HG03565 (cell line): ENCODE results near the gene DLD.
"Not testable (repeated sequence)": the region's sequence is repeated elsewhere in the genome, so short reads cannot be mapped to it uniquely, and the experiment has no call there.

Experiments
- ATAC-seq: cut with Tn5 transposase; IDR thresholded peaks from one replicate; pipeline ENCODE4 v1.9.1; 2021; ENCODE audit warnings: mild to moderate bottlenecking, moderate library complexity; ENCODE audit not compliant: unreplicated experiment

DLD gene

GRCh38 chr7:107890962-107891635 lies at the start of gene DLD:
TSS of gene DLD (plus strand) at chr7:107891183. CDS start at chr7:107891251, 68 bp downstream.
- ATAC-seq, result peak; percentile 99

- ATAC-seq, result no peak
These were observed 48.8 kb upstream of the DLD start for GRCh38 chr7:107842213-107842612.

- no peak for ATAC-seq
These were observed 47.8 kb upstream of the DLD start for GRCh38 chr7:107843184-107843583.

DNA sequence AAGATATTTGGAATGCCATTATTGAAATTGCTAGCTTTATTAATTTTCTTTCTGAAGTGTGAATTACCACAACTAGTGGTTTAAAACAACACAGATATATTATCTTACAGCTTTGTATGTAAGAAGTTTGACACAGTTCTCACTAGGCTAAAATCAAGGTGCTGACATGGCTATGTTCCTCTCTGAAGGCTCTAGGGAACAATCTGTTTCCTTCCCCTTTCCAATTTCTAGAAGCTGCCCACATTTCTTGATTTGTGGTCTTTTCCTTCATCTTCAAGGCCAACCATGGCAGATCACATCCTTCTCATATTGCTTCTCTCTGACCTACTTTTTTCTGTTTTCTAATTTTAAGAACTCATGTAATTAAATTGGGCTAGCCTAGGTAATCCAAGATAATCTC lies 44.7 kb upstream of the DLD start:
- ATAC-seq, result no peak

DNA sequence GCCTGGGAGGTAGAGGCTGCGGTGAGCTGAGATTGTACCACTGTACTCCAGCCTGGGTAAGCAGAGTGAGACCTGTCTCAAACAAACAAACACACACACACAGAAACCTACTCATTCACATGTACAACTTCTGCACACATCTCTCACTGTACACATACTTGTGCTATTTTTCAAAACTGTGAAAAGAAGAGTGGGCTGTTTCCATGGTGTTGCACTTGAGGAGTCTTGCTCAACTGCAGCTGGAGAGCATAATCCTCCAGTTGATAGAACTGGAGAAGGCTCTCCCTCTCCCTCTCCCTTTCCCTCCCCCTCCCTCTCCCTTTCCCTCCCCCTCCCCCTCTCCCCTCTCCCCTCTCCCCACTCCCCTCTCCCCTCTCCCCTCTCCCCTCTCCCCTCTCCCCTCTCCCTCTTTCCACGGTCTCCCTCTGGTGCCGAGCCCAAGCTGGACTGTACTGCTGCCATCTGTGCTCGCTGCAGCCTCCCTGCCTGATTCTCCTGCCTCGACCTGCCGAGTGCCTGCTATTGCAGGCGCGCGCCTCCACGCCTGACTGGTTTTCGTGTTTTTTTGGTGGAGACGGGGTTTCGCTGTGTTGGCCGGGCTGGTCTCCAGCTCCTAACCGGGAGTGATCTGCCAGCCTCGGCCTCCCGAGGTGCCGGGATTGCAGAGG lies 43.7 kb upstream of the DLD start:
- no peak for ATAC-seq

DNA sequence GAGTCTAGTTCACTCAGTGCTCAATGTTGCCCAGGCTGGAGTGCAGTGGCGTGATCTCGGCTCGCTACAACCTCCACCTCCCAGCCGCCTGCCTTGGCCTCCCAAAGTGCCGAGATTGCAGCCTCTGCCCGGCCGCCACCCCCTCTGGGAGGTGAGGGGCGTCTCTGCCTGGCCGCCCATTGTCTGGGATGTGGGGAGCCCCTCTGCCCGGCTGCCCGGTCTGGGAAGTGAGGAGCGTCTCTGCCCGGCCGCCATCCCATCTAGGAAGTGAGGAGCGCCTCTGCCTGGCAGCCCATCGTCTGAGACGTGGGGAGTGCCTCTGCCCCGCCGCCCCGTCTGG lies 43.2 kb upstream of the DLD start:
- not testable (repeated sequence) for ATAC-seq

DNA sequence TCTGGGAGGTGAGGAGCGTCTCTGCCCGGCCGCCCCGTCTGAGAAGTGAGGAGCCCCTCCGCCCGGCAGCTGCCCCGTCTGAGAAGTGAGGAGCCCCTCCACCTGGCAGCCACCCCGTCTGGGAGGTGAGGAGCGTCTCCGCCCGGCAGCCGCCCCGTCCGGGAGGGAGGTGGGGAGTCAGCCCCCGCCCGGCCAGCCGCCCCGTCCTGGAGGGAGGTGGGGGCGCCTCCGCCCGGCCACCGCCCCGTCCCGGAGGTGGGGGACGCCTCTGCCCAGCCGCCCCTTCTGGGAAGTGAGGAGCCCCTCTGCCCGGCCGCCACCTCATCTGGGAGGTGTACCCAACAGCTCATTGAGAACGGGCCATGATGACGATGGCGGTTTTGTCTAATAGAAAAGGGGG lies 42.8 kb upstream of the DLD start:
- not testable (repeated sequence) for ATAC-seq

DNA sequence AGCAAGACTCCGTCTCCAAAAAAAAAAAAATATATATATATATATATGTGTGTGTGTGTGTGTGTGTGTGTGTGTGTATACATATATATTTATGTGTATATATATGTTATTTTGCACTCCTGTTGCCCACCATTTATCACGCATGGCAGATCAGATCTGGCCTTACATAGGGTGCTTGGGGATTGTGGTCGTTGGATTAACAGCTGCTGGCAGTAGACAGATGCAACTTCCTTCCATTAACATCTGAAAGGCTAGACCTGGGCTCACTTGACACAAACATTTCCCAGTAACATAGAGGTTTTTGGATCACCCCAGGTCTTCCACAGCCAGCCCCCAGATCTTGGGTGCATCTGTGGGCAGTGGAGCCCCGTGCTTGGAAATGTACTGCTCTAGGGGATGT lies 40.8 kb upstream of the DLD start:
- ATAC-seq, result no peak

DNA sequence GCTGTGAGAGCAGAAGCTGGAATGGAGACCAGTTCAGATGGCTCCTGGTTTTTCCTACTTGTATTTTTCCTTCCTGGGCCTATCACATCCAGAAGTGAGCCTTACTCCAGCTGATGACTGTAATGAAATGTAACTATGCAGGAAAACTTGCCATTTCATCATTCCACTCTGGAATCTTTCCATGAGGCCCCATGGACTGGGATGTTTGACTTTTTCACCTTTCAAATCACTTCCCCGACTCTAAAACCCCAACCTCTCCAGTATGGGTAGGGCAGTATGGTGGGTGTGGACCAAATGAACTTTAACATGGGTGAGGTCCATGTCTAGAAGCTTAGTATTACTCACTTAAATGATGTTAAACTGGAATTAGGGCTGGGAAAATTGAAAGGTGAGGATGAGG lies 40.3 kb upstream of the DLD start:
- ATAC-seq, result no peak

GRCh38 chr7:107854454-107854853 lies 36.5 kb upstream of the DLD start:
- no peak for ATAC-seq

GRCh38 chr7:107854989-107855388 lies 36.0 kb upstream of the DLD start:
- ATAC-seq, result no peak

DNA sequence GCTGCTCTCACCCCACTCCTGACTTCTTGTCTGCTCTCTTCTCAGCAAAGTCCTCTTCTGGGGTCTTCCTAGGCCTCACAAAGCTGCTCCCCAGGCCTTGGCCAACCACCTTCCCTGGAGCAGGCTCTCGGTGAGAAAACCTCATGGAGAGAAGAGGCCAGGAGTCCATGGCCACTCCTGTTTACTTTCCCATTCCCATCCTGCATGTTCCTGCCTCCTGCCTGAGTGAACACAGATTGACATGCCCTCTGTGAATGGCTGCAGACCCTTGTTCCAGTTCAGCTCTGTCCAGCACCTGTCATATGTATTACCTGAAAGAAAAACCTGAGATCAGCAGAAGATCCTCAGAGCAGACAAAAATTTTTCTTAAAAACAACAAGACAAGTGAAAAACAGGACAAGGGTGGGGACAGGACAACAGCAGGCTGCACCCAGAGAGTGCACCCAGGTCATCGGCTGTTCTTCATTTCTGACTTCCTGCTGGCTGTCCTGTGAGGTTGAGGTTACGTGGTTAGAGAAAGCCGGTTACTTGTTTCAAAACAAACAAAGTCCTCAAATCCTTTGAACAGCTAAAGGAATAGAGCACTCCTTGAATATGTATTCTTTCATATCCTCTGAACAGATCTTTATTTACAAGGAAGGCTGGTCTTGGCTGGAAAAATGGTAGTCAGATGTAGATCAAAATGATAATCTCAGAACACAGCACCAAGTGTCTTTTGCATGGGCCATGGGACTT lies 34.0 kb upstream of the DLD start:
- ATAC-seq, result no peak

DNA sequence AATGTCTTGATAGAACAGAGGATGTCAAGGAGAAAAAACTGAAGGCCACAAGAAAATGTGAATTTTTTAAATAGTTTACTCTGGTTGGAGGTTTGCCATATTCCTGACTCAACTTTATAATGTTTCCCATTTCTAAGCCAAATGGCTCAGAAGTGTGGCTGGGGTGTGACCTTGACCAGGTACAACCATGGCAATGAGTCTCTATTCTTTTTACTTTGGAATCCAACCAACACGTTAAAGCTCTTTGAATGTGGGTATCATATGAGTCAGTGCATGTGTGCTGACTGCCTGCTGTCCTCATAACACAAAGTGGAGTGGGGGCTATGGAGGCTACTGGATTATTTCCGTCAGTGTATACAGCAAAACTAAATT lies 33.5 kb upstream of the DLD start:
- ATAC-seq, result no peak

DNA sequence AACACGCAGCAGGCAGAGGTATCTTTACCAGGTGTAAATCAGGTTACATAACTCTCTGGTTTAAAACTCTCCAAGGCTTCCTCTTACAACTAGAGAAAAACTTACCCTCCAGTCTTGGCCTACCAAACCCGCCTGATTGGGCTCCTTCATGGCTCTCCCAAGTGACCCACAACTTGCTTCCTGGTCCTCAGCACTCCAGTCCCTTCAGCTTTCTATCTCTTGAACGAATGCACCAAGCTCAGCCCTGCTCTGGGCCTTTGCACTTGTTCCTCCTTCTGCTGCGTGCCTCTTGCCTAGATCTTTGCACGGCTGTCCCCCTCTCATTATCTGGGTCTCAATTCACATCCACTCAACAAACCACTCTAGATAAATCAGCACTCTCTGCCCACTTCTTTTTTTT lies 32.7 kb upstream of the DLD start:
- ATAC-seq, result no peak

DNA sequence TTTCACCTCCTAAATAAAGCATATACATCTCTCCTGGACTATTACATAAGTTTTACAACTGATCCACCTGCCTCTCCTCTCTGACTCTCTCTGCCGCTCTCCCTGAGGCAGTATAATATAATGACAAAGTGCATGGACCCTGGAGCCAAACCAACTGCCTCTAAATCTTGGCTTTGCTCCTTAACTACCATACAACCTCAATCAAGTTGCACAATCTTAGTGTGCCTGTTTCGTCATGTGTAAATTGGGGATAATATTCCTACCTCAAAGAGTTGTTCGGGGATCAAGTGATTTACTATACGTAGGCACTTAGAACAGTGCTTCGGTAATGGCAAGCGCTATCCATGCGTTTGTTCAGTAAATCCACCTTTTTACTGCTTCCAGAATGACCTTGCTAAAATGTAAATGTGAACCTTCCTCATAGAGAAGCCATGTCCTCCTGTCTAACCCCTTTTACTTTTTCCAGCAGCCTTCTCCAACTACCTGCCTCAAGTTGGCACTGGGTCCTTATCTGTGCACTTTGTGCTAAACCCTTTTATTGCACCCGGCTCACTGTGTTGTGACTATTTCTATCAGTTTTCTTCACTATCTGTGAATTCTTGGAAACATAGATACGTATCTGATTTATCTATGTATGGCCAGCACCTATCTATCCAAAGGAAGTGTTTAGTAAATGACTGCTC lies 30.6 kb upstream of the DLD start:
- ATAC-seq, result no peak

GRCh38 chr7:107860981-107861652 lies 29.9 kb upstream of the DLD start:
- no peak for ATAC-seq

DNA sequence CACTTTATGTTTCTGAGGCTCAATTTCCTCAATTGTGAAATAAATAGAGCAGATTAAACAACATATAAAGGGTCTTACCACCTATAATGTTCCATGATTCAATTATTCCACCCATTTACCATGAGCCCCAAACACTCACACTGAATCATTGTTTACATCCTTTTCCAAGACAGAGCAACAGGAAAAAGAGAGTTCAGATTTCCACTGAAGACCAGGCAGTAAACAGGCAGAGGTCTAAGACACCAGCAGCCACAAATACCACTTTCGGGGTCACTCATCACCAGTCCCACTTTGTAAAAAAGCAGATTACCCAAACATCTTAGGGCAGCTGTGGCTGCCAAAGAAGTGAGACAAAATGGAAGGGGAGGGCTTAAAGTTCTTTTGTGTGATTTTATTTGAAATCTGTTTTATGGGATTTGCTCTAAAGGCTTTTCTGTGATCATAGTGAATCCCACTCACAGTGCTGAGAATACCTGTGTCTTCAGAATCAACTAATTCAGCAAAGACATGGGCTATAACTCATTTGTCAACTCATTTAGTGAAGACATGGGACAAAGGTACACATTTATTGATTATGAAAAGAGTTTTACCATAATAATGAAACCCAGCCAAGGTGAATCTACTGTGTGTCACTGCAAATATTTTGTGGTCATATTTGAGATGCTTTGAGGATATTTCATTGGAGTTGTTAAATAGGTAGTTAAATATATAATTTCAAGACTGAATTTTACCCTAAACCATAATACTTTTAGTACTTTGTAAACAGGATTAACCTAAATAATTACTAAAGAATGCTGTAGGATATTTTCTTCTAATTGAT lies 24.8 kb upstream of the DLD start:
- ATAC-seq, result no peak

DNA sequence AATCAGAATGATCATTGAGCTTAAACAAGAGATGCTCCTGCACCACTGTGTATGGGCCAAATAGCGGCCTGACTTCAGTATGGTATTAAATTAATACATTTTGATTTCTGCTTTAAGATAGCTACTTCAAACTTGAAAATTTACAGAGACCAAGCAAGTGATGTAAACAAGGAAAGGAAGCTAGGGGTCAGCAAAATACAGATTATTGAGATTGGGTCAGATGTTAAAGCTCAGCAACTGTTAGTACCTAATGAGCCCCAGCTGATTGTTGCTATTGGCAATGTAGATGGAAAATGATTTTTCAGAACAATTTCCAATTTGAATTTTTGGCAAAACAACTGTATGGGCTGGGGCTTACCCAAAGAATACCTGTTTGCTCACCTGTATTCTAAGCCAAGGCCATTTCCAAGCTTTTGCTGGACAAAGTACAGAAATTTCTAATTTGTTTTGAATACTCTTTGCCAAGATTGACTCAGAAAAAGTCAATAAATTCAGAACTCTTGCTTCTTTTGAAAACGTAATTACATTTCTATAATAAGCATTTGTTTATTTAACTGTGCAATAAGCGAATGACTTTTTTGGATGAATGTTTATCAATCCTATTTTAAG lies 23.0 kb upstream of the DLD start:
- no peak for ATAC-seq

DNA sequence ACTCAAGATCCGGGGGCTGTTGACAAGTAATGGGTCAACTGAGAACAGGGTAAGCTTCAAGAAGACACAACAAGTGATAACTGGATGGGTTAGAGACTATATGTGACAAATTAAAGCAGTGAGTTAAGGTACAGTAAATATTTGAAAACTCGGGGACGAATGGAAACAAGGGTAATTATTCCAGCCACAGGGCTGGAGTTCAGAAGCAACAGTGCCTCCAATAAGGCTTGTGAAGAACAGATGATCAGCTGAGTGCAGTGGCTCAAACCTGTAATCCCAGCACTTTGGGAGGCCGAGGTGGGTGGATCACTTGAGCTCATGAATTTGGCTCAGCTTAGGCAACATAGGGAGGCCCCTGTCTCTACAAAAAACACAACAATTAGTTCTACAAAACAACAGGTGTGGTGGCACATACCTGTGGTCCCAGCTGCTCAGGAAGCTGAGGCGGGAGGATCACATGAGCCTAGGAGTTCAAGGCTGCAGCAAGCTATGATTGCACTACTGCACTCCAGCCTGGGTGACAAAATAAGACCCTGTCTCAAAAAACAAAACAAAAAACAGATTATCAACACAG lies 20.5 kb upstream of the DLD start:
- no peak for ATAC-seq

- ATAC-seq, result no peak
These were observed 16.9 kb upstream of the DLD start for GRCh38 chr7:107874111-107874510.
